Neural progenitor cell (in vitro differentiated cells): ENCODE results near the gene GPR152. TPM values are rescaled to one million over a fixed set of nuclear protein-coding genes. Genes with fewer than 3 reads are reported as not detected.

Source experiments
- DNase-seq: peaks from one replicate; pipeline ENCODE4 v3.0.0-alpha.2; 2016; ENCODE audit warnings: low spot score
- H2AFZ ChIP-seq: fragments of 200-600 bp; sonication (generic); replicated peaks from 2 replicates; pipeline ENCODE4 v1.6.1; 2016; ENCODE audit warnings: antibody characterized with exemption
- H3F3A ChIP-seq: fragments of 200-600 bp; sonication (generic); 2 replicates; pipeline ENCODE4 v1.6.1; 2016; ENCODE audit warnings: antibody characterized with exemption, low read depth
- H3K27ac ChIP-seq: fragments of 200-600 bp; sonication (generic); 2 replicates; pipeline ENCODE4 v1.5.1; 2016; ENCODE audit warnings: mild to moderate bottlenecking
- H3K27me3 ChIP-seq: fragments of 200-600 bp; sonication (generic); 2 replicates; pipeline ENCODE4 v1.6.1; 2016; ENCODE audit warnings: mild to moderate bottlenecking, moderate library complexity
- H3K36me3 ChIP-seq: fragments of 200-600 bp; sonication (generic); 2 replicates; pipeline ENCODE4 v1.5.1; 2016
- H3K4me1 ChIP-seq: fragments of 200-600 bp; sonication (generic); 2 replicates; pipeline ENCODE4 v1.6.1; 2016; ENCODE audit warnings: mixed run types
- H3K4me2 ChIP-seq: fragments of 200-600 bp; sonication (generic); 2 replicates; pipeline ENCODE4 v1.6.1; 2016
- H3K4me3 ChIP-seq: fragments of 200-600 bp; sonication (generic); 2 replicates; pipeline ENCODE4 v1.5.1; 2016
- H3K79me2 ChIP-seq: fragments of 200-600 bp; sonication (generic); 2 replicates; pipeline ENCODE4 v1.6.1; 2016; ENCODE audit warnings: low read depth
- H3K9ac ChIP-seq: fragments of 200-600 bp; sonication (generic); 2 replicates; pipeline ENCODE4 v1.6.1; 2016
- H3K9me3 ChIP-seq: fragments of 200-600 bp; sonication (generic); 2 replicates; pipeline ENCODE4 v1.5.1; 2016; ENCODE audit warnings: low read depth
- H4K20me1 ChIP-seq: fragments of 200-600 bp; sonication (generic); 2 replicates; pipeline ENCODE4 v1.6.1; 2016; ENCODE audit warnings: low read depth
- H3K27ac Mint-ChIP-seq: 3 replicates; pipeline ENCODE4 v1.8.0; 2021; ENCODE audit warnings: mixed read lengths
- H3K27me3 Mint-ChIP-seq: 2 replicates; pipeline ENCODE4 v1.8.0; 2022; ENCODE audit warnings: low read depth, mild to moderate bottlenecking, inconsistent platforms, moderate library complexity, mixed read lengths; ENCODE audit not compliant: insufficient read depth
- H3K36me3 Mint-ChIP-seq: 3 replicates; pipeline ENCODE4 v1.8.0; 2021; ENCODE audit warnings: mixed read lengths
- H3K4me1 Mint-ChIP-seq: 3 replicates; pipeline ENCODE4 v1.8.0; 2021; ENCODE audit warnings: mixed read lengths
- H3K4me3 Mint-ChIP-seq: 3 replicates; pipeline ENCODE4 v1.8.0; 2021; ENCODE audit warnings: mild to moderate bottlenecking, moderate library complexity, mixed read lengths
- H3K9me3 Mint-ChIP-seq: 3 replicates; pipeline ENCODE4 v1.8.0; 2020; ENCODE audit warnings: mixed read lengths
- CTCF ChIP-seq: fragments of 200-600 bp; sonication (generic); IDR thresholded peaks from 2 replicates; pipeline ENCODE4 v1.5.1; 2017; ENCODE audit warnings: antibody characterized with exemption, mild to moderate bottlenecking
- EZH2 ChIP-seq: fragments of 200-600 bp; sonication (generic); IDR thresholded peaks from 2 replicates; pipeline ENCODE4 v1.6.1; 2017; ENCODE audit warnings: antibody characterized with exemption, mild to moderate bottlenecking, moderate library complexity
- EZH2phosphoT487 ChIP-seq: fragments of 200-600 bp; sonication (generic); IDR thresholded peaks from 2 replicates; pipeline ENCODE4 v1.6.1; 2017; ENCODE audit warnings: antibody characterized with exemption
- total RNA-seq: library from RNA; depleted of rRNA; stranded (reverse); fragments of >200 nt; gene quantifications from 2 replicates; pipeline ENCODE4 v1.2.3, GENCODE V29; 2015; ENCODE audit warnings: low replicate concordance

The GPR152 gene
- total RNA-seq, 1 donor from 2014 or later: not detected

GRCh38 chr11:67433536-67434394 lies 18.8 kb downstream of the GPR152 start:
- Mint-ChIP-seq H3K9me3 (no peaks in the 10 kb centered on the region), H3K27ac (no peak overlapping the region), H3K36me3 (peaks cover 12% of the 10 kb centered on the region), H3K4me1 (peaks cover 7% of the 10 kb centered on the region), H3K4me3 (no peak overlapping the region), H3K27me3 (peaks cover 2% of the 10 kb centered on the region)
- Histone ChIP-seq H3K4me3 (no peak overlapping the region), H3K27ac (no peak overlapping the region), H3F3A (no peaks in the 10 kb centered on the region), H3K9me3 (no peaks in the 10 kb centered on the region), H4K20me1 (no peaks in the 10 kb centered on the region), H2AFZ (no peak overlapping the region), H3K79me2 (peaks cover 8% of the 10 kb centered on the region), H3K9ac (no peak overlapping the region), H3K27me3 (no peaks in the 10 kb centered on the region), H3K4me2 (no peak overlapping the region), H3K36me3 (no peaks in the 10 kb centered on the region), H3K4me1 (peaks cover 4% of the 10 kb centered on the region)
- TF ChIP-seq CTCF: no peak
- TF ChIP-seq EZH2: no peak
- TF ChIP-seq EZH2phosphoT487: no peak
- DNase-seq: no peak

- no peak for DNase-seq
- Histone ChIP-seq H3K9ac (no peak overlapping the region), H3K4me2 (no peak overlapping the region), H3K27me3 (no peaks in the 10 kb centered on the region), H4K20me1 (no peaks in the 10 kb centered on the region), H3F3A (peaks cover 3% of the 10 kb centered on the region), H3K27ac (no peak overlapping the region), H2AFZ (no peak overlapping the region), H3K9me3 (no peaks in the 10 kb centered on the region), H3K4me3 (no peak overlapping the region), H3K4me1 (peaks cover 5% of the 10 kb centered on the region), H3K79me2 (peaks cover 12% of the 10 kb centered on the region), H3K36me3 (no peaks in the 10 kb centered on the region)
- no peak for TF ChIP-seq EZH2phosphoT487
- no peak for TF ChIP-seq CTCF
- no peak for TF ChIP-seq EZH2
- Mint-ChIP-seq H3K36me3 (peaks cover 12% of the 10 kb centered on the region), H3K4me1 (peaks cover 11% of the 10 kb centered on the region), H3K27ac (no peak overlapping the region), H3K27me3 (peaks cover 2% of the 10 kb centered on the region), H3K4me3 (no peak overlapping the region), H3K9me3 (no peaks in the 10 kb centered on the region)
Measured at GRCh38 chr11:67432655-67433349, 19.7 kb downstream of the GPR152 start.

GRCh38 chr11:67431346-67432249 lies 20.9 kb downstream of the GPR152 start:
- no peaks in the 10 kb centered on the region for H3K36me3 ChIP-seq
- peaks cover 7% of the 10 kb centered on the region for H3F3A ChIP-seq
- no peaks in the 10 kb centered on the region for H3K9me3 ChIP-seq
- H3K4me3 ChIP-seq: no peak overlapping the region
- peaks cover 12% of the 10 kb centered on the region for H3K79me2 ChIP-seq
- H4K20me1 ChIP-seq: no peaks in the 10 kb centered on the region
- H3K4me1 ChIP-seq: peaks cover 9% of the 10 kb centered on the region
- peak overlapping the region; percentile 2 for H3K27ac Mint-ChIP-seq
- TF ChIP-seq EZH2phosphoT487: no peak
- no peak for TF ChIP-seq CTCF
- TF ChIP-seq EZH2: no peak
- H3K27me3 Mint-ChIP-seq: peaks cover 4% of the 10 kb centered on the region
- no peak overlapping the region for H2AFZ ChIP-seq
- H3K9me3 Mint-ChIP-seq: no peaks in the 10 kb centered on the region
- no peak overlapping the region for H3K27ac ChIP-seq
- peak overlapping the region; percentile 41 for H3K4me3 Mint-ChIP-seq
- H3K4me2 ChIP-seq: no peak overlapping the region
- H3K27me3 ChIP-seq: no peaks in the 10 kb centered on the region
- DNase-seq: no peak
- H3K4me1 Mint-ChIP-seq: peaks cover 12% of the 10 kb centered on the region
- H3K9ac ChIP-seq: no peak overlapping the region
- H3K36me3 Mint-ChIP-seq: peaks cover 11% of the 10 kb centered on the region
